ENCODE results near the gene ZBTB26. TPM values are rescaled to one million over a fixed set of nuclear protein-coding genes. Genes with fewer than 3 reads are reported as not detected.

ZBTB26 gene
- total and polyA plus RNA-seq, 2 donors (not counting 1 experiment from before 2014, with no cell fraction given) = 4.7 to 16.4 TPM

GRCh38 chr9:122948313-122948712, 17.0 kb upstream of the ZBTB26 start:
- TF ChIP-seq CTCF (IDR thresholded peaks at IDR 0.05) = no peak
- no peak for TF ChIP-seq EZH2 (IDR thresholded peaks at IDR 0.05; ENCODE audit: borderline replicate concordance, insufficient read depth, low read depth, low read length, poor library complexity, severe bottlenecking)
- Histone ChIP-seq H3K27me3 (replicated peaks in 1 of 4; ENCODE audit: control extremely low read depth in 1 of 4, control insufficient read depth in 3 of 4, insufficient read depth in 4 of 4, low read length in 3 of 4) (no peaks in the 10 kb centered on the region), H3K9ac (ENCODE audit: low read length) (no peak overlapping the region), H3K9me3 (ENCODE audit: control extremely low read depth in 1 of 3, control insufficient read depth in 2 of 3, insufficient read depth in 1 of 3, low read length in 2 of 3) (no peaks in the 10 kb centered on the region), H4K20me1 (ENCODE audit: control insufficient read depth, insufficient read depth, low read length, poor library complexity, severe bottlenecking) (peaks cover 64% of the 10 kb centered on the region), H3K4me3 (ENCODE audit: control extremely low read depth in 1 of 5, extremely low read depth in 1 of 5, insufficient read depth in 1 of 5, low read depth in 2 of 5, low read length in 4 of 5) (no peak overlapping the region), H3K79me2 (ENCODE audit: control insufficient read depth, insufficient read depth, low read length) (peaks cover 98% of the 10 kb centered on the region), H3K27ac (ENCODE audit: low read length in 2 of 2) (no peak overlapping the region), H2AFZ (ENCODE audit: insufficient read depth, low read depth, low read length, poor library complexity, severe bottlenecking) (no peak overlapping the region), H3K4me2 (replicated peaks; ENCODE audit: low read depth, low read length, poor library complexity, severe bottlenecking) (no peak overlapping the region), H3K36me3 (replicated peaks in 1 of 2; ENCODE audit: control extremely low read depth in 1 of 2, control insufficient read depth in 1 of 2, extremely low read depth in 1 of 2, insufficient read depth in 2 of 2, low read length in 1 of 2) (no peaks in the 10 kb centered on the region), H3K4me1 (ENCODE audit: control insufficient read depth in 2 of 2, insufficient read depth in 2 of 2, low read length in 2 of 2) (no peaks in the 10 kb centered on the region)
- intact Hi-C loops (cut with micrococcal nuclease) = loop anchor here (10.0 kb wide), 1 partner anchor 684 kb away; the partner anchor contains the start of genes MRRF and RBM18
- ATAC-seq (ENCODE audit: low read depth) (no peak), DNase-seq (no peak)
- H3K27me3 Mint-ChIP-seq = no peaks in the 10 kb centered on the region
- CTCF ChIA-PET = no interaction called here
- POLR2A ChIA-PET = no interaction called here
- peaks cover 35% of the 10 kb centered on the region for H3K4me1 Mint-ChIP-seq
- H3K27ac Mint-ChIP-seq = no peak overlapping the region
- no CpG with 5 or more reads among the region's 3 CpGs for WGBS (ENCODE audit: insufficient coverage)
- H3K4me3 Mint-ChIP-seq = no peak overlapping the region
- no peaks in the 10 kb centered on the region for H3K9me3 Mint-ChIP-seq (ENCODE audit: insufficient read depth)

GRCh38 chr9:122946461-122947005, 15.2 kb upstream of the ZBTB26 start:
- Histone ChIP-seq H3K4me2 (replicated peaks; ENCODE audit: low read depth, low read length, poor library complexity, severe bottlenecking) (no peak overlapping the region), H3K36me3 (replicated peaks in 1 of 2; ENCODE audit: control extremely low read depth in 1 of 2, control insufficient read depth in 1 of 2, extremely low read depth in 1 of 2, insufficient read depth in 2 of 2, low read length in 1 of 2) (no peaks in the 10 kb centered on the region), H3K27me3 (replicated peaks in 1 of 4; ENCODE audit: control extremely low read depth in 1 of 4, control insufficient read depth in 3 of 4, insufficient read depth in 4 of 4, low read length in 3 of 4) (no peaks in the 10 kb centered on the region), H3K4me1 (ENCODE audit: control insufficient read depth in 2 of 2, insufficient read depth in 2 of 2, low read length in 2 of 2) (peaks cover 7 to 9% of the 10 kb centered on the region in 2 donors), H3K9me3 (ENCODE audit: control extremely low read depth in 1 of 3, control insufficient read depth in 2 of 3, insufficient read depth in 1 of 3, low read length in 2 of 3) (no peaks in the 10 kb centered on the region), H4K20me1 (ENCODE audit: control insufficient read depth, insufficient read depth, low read length, poor library complexity, severe bottlenecking) (peaks cover 57% of the 10 kb centered on the region), H3K9ac (ENCODE audit: low read length) (no peak overlapping the region), H3K79me2 (ENCODE audit: control insufficient read depth, insufficient read depth, low read length) (peaks cover 99% of the 10 kb centered on the region), H2AFZ (ENCODE audit: insufficient read depth, low read depth, low read length, poor library complexity, severe bottlenecking) (no peak overlapping the region), H3K27ac (ENCODE audit: low read length in 2 of 2) (no peak overlapping the region), H3K4me3 (ENCODE audit: control extremely low read depth in 1 of 5, extremely low read depth in 1 of 5, insufficient read depth in 1 of 5, low read depth in 2 of 5, low read length in 4 of 5) (no peak overlapping the region)
- Mint-ChIP-seq H3K9me3 (ENCODE audit: insufficient read depth) (no peaks in the 10 kb centered on the region), H3K27me3 (no peaks in the 10 kb centered on the region), H3K4me1 (peaks cover 43% of the 10 kb centered on the region), H3K4me3 (no peak overlapping the region), H3K27ac (no peak overlapping the region)
- TF ChIP-seq CTCF (IDR thresholded peaks at IDR 0.05) (no peak), EZH2 (IDR thresholded peaks at IDR 0.05; ENCODE audit: borderline replicate concordance, insufficient read depth, low read depth, low read length, poor library complexity, severe bottlenecking) (no peak)
- POLR2A ChIA-PET = no interaction called here
- DNase-seq (no peak), ATAC-seq (ENCODE audit: low read depth) (no peak)
- intact Hi-C loops (cut with micrococcal nuclease) = loop anchor here (10.0 kb wide), 1 partner anchor 682 kb away; the partner anchor contains the start of genes MRRF and RBM18
- CTCF ChIA-PET = interaction anchor here (0.6 to 1.5 kb wide), 2 partner anchors 15 to 42 kb away, joined by 3 to 4 read pairs; partner anchors contain the start of gene ZBTB26
- WGBS (ENCODE audit: insufficient coverage) = no CpG with 5 or more reads among the region's 1 CpG
